ENCODE results near the gene ACYP2.
"Not testable (repeated sequence)": the region's sequence is repeated elsewhere in the genome, so short reads cannot be mapped to it uniquely, and the experiment has no call there.

The ACYP2 gene

DNA sequence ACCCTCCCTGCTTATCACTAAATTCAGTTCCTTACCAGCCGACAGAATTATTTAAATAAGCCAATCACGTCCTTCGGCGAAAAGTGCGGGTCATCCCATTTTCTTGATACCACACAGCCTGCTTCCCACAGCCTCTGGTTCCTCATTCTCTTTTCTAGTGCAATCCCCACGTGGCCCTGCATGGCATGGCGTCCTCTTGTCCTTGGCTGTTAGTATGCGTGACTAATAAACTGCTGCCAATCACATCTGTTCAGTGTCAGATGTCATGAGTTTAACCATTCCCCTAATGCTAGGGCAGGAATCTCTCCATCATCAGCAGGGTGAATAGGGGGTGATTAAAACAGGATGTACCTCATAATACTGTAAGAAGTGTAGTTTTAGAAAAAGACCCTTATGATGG is 203.4 kb downstream of the ACYP2 start:
- DNase-seq (ENCODE audit: low read depth, low spot score) = no peak

DNA sequence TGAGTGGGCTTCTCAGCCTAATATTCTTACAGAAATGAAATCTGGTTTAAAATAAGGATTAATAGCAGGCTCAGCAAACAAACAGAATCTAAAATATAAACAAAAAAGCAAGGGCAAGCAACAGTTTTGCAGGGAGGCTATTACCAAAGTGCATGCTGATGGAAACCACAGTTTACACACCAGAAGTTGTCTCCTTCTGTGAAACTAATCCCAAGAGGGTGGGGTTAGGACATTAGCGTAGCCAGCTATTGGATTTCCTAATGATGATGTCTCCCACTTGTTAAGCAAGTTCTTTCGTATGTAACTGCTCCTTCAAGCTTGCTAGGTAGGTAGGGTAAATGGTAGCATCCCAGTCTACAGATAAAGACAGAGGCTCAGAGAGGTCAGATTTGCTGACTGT is 205.6 kb downstream of the ACYP2 start:
- no peak for DNase-seq (ENCODE audit: low read depth, low spot score)

DNA sequence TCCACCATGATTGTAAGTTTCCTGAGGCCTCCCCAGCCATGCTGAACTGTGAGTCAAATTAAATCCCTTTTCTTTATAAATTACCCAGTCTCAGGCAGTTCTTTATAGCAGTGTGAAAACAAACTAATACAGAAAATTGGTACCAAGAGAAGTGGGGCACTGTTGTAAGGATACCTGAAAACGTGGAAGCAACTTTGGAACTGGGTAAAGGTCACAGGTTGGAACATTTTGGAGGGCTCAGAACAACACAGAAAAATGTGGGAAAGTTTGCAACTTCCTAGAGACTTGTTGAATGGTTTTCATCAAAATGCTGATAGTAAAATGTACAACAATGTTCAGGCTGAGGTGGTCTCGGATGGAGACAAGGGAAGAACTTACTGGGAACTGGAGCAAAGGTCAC is 209.1 kb downstream of the ACYP2 start:
- DNase-seq (ENCODE audit: low read depth, low spot score) = not testable (repeated sequence)

DNA sequence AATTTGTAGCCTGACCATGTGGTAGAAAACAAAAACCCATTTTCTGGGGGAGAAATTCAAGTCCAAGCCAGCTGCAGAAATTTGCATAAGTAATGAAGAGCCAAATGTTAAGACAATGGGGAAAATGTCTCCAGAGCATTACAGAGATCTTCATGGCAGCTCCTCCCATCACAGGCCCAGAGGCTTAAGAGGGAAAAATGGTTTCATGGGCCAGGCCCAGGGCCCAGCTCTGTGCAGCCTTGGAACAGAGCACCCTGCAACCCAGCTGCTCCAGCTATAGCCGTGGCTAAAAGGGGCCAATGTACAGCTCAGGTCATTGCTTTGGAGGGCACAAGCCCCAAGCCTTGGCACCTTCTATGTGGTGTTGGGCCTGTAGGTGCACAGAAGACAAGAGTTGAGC is 209.7 kb downstream of the ACYP2 start:
- no peak for DNase-seq (ENCODE audit: low read depth, low spot score)

DNA sequence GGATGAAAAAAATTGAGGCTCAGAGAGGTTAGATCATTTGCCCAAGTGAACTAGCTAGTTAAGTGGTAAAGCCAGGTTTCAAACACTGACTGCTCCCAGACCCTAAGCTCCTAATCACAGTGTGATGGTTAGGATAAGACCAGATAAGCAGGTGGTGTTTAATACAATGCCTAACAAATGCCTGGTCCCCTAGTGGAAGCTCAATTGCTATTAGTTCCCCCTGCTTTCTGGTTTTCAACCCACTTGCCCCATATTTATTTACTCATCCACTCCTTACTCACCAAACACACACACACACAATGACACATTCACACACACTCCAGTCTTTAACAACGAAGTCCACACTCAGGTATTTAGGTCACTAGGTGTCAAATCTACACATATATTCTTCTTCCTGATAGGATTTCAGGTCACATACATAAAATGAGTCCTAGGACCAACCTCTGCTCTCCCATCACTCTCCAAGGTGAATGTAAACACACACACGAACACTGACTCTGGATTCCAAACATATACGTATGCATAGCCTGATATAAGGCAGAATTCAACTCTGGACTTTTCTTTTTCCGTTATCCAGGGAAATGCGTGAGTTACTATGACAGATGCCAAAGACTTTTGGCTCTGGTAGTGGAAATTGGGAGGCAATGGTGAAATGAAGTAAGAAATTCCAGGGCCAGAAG is 214.2 kb downstream of the ACYP2 start:
- DNase-seq (ENCODE audit: low read depth, low spot score) = no peak

DNA sequence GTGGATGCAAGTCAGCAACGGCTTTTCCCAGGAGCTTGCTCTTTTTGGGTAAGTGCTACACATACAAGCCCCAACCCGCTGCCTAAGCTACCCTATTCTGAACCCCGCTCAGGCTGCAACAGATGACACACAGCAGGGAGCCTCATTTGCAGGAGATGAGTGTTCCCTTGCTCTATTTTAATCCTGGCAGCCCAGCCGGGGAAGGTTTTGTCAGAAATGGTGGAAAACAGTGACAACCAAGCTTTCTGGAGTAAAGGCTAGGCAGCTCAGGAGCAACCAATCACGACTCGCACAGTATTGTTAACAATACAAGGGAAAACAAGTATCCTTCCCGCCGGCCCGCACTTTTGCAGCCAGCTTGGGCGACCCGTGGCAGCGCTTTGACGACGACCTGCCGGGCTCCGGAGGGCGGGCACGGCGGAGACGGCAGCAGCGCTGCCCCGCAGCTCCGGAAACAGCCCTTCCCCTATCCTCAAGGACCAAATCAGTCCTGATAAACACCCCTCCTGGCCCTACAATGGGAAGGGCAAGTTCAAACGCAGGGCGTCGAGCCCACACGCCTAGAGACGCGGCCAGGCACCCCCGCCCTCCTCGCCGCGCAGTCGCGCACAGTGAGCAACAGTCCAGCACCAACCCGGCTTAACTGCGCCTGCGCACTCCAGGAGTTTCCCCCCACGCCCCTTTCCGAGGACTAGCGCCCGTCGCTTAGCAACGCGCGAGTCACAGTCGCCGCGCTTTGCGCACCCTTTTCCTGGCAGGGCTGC is 214.9 kb downstream of the ACYP2 start:
- DNase-seq (ENCODE audit: low read depth, low spot score) = peak; percentile 94

DNA sequence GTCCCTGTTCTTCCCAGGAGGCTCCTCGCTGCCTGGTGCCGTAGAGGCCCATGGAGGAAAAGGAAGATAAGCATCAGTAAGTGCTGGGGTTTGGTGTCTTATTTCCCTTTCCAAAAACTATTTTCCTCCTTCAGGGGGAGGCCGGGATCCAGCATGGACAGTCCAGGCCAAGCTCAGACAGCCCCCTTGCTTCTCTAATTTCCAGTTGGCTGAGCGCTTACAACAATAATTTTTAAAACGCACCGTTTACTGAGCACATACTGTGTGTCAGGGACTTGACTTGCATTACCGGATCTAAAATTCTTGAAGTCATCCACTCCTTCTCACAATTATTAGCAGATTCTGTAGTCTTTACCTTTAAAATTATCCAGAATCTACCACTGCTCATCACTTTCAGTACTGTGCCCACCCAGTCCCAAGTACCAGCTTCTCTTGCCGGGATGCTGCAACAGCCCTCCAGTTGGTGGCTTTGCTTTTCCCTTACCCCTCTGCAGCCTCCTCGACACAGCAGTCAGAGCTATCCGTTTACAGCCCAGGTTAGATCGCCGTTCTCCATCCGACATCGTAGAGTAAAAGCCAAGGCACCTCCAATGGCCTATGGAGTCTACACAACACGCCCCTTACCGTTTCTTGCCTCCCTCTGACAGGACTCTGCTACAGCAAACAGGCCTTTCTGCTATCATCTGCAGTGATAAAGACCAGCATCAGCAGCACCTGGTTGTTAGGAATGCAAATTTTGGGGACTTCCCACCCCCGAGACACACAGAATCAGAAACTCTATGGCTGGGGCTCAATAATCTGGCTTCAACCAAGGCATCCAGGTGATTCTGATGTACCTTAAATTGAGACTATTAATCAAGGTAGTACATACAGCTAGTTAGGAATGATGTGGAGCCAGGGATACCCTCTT is 215.8 kb downstream of the ACYP2 start:
- DNase-seq (ENCODE audit: low read depth, low spot score) = no peak

DNA sequence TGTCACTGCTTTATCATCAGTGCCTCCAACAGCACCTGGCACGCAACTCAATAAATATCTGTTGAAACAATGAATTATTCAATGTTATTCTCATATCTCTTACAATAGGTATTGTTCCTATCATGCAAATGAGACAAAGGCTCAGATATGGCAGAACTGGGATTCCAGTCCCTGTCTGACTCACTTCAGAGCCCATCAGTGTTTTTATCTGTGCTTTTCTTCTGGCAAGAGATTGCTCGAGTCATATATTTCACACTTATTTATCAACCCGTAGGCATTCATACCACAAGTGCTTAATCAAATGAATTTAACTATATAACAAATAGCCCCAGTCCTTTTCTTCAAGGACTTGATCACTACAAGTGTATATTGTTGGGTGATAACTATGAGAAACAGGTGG is 217.0 kb downstream of the ACYP2 start:
- DNase-seq (ENCODE audit: low read depth, low spot score) = no peak

DNA sequence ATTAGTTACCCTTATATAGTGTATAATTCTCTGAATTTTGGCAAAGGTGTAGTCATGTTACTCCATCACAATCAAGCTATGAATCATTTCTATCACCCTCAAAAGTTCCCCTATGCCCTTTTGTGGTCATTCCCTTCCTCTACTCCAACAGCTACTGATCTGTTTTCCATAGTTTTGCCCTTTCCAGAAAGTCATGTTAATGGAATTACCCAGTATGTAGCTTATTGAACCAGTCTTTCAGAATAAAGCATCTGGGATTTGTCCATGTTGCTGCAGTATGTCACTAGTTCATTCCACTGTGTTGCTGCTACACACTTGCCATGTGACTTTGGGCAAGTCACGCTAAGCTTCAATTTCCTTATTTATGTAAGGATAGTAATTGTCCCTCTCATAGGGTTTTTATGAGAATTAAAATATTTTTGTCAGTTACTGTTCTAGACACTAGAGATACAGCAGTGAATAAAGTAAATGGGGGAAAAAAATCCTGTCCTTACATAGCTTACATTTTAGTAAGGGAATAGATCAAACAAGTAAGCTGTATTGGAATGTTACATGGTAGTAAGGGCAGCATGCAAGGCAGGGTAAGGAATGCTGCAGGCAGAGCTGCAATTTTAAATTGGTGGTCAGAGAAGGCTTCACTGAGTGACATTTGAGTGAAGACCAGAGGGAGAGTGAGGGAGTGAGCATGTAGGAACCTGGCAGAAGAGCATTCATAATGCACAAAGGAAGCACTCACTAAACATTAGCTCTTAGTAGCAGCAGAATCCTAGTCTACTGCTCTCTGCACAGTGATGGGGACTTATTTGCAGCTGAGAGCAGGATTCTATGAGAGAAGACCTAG is 220.9 kb downstream of the ACYP2 start:
- no peak for DNase-seq (ENCODE audit: low read depth, low spot score)

DNA sequence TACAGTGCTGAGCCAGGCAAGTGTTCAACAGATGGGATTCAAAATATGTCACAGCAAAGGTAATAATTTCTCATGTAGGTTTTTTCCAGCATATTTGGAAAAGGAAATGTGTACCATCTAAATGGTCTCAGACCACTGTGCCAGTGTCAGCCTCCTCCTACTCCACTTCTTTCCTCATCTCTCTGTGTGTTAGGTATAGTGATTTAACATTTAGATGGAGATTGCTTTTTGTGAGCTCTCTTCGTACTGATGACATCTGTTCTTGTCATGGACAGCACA is 221.5 kb downstream of the ACYP2 start:
- DNase-seq (ENCODE audit: low read depth, low spot score) = no peak

DNA sequence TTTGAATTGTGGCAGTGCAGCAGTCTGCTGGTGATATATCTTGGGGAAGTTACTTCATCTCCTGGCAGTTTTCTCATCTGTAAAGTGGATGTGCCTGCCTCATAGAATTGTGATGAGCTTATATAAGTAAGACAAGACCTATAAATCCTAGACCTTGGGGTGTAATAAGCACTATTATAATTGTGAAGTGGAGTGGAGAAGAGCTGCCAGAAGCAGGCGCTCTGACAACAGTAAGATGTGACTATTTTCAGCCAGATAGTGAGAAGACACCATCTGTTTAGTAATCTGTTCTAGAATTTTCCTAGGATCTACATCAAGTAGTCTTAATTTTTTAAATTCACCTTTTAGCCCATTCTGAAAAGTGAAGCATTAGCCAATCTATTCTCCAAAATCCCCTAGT is 226.2 kb downstream of the ACYP2 start:
- DNase-seq (ENCODE audit: low read depth, low spot score) = no peak

DNA sequence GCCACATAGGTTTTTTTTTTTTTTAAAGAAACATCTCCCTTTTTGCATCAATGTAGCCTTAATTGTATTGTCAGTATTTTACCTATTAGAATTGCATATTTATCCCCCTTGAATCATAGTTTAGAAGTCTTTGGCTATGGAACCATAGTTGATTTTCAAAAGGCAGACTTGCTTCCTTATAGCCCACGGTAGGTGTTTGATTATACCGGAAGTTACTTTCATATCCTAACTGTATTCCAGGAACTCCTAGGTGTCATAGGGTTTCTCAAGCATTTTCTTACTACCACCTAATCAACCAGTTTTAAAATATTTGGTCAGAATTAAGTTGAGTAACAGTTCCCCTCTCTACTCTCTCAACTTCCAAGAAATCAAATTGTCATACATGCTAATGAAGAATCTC is 227.2 kb downstream of the ACYP2 start:
- no peak for DNase-seq (ENCODE audit: low read depth, low spot score)

DNA sequence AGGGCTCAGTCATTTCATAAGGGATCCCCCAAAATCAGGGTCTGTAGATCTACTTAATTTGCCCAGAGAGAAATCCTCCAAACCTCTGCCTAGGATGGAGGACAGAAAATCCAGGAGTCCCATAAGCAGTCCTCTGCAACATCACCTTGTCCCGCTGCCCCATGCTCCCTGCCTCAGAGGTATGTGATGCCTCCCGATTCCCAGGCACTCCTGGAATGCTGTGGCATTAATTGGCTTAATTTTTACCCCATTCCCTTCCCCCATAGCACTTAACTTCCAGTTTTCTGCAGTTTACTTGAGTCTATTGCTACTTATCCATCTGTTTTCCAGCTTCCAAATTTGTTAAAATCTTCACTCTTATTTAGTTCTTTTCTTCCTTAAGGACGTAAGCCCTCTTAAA is 232.2 kb downstream of the ACYP2 start:
- DNase-seq (ENCODE audit: low read depth, low spot score) = no peak

DNA sequence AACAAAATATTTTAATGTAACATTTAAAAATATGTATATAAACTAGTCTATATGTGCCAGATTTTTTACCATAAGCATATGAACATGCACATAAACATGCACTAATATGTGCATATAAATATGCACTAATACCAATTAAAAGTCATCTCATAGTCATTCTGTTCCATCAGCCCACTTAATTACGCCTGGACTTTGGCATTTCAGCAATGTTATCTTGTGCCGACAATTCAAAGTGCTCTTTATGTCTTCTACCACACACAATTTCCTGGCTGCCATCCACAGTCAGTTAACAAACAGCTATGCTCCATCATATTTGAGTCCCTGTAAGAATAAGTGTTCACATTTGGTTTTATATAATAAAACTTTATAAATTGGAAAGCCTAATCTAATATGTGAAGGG is 233.2 kb downstream of the ACYP2 start:
- no peak for DNase-seq (ENCODE audit: low read depth, low spot score)

DNA sequence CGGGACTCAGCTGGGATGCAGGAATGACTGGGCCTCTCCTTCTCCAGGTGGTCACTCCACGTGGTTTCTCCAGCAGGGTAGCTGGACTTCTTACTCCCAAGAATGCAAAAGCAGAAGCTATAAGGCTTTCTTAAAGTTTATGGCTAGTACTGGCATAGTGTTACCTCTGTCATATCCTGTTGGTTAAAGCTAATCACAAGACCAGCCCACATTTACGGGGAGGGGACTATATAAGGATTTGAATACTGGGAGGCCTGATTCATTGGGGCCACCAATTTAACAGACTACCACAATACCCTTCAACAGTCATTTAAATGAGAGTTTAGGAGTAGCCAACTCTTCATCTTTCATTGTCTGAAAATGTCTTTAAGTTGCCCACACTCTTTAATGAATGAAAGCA is 235.0 kb downstream of the ACYP2 start:
- no peak for DNase-seq (ENCODE audit: low read depth, low spot score)

DNA sequence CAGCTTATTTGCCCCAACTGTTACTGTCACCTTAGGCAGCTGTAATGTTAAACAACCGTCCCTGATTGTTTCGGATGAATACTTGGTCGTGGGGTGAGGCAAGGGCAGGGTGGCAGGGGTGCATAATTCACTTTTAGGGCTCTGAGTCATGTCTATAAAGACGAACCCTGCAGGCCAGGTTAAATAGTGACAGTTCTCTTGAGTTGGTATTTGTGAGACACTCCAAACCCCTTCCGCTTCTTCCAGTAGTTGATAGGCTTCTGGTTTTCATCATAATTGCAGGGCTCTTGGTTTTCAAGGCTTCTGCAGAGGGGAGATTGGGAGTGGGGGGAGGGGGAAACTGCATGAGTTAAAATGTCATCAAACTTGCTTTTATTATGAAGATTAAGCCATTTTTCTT is 237.8 kb downstream of the ACYP2 start:
- DNase-seq (ENCODE audit: low read depth, low spot score) = peak; percentile 20

Measured in ELF-1 (cell line).